Stimulated activated CD4-positive, alpha-beta T cell treated with anti-CD3 and anti-CD28 coated beads, Interleukin-4, amount 100 ng/mL, for 4 hours (primary cell): ENCODE results near the gene RAB5IF.
"Not testable (repeated sequence)": the region's sequence is repeated elsewhere in the genome, so short reads cannot be mapped to it uniquely, and the experiment has no call there.

Experiments used
- DNase-seq, 2 experiments: peaks; one replicate each; pipeline ENCODE4 v3.0.0-alpha.2; 2020

Gene RAB5IF

DNA sequence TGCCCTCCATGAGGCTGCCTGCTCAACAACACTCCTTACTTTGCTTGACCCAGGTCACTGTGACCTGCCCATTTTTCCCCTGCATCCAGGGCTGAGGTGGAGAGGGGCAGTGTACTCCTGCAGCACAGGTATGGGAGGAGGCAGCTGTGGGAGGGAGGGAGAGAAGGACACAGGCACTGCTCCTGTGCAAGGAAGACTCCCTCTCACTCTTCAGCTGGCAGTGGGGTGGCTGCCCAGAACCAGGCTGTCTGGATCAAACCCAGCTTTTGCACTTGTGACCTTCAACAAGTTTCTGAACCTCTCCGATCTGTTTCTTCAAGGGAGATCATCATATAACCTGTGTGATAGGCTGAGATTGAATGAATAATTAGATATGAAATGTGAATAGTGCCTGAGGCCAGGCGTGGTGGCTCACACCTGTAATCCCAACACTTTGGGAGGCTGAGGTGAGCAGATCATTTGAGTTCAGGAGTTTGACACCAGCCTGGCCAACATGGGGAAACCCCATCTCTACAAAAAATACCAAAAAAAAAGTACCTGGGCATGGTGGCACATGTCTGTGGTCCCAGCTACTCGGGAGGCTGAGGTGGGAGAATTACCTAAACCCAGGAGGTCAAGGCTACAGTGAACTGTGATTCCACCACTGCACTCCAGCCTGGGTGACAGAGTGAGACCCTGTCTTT lies 18.1 kb upstream of the RAB5IF start:
- no peak for DNase-seq

DNA sequence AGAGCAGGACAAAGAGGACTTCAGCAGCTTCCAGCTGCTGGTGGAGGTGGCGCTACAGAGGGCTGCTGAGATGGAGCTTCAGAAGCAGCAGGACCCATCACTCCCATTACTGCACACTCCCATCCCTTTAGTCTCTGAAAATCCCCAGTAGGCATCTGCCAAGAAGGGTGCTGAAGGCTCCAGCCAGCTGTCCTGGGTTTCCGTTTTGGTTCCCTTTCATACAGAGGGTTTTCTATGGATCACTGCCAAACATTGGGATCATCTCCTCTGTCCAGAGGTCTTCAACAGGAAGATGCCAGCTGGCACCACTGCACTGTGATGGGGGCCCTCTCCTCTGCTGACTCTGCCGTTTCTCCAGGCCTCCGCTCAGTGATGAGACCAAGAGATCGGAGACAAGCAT lies 14.3 kb upstream of the RAB5IF start:
- DNase-seq, result no peak

DNA sequence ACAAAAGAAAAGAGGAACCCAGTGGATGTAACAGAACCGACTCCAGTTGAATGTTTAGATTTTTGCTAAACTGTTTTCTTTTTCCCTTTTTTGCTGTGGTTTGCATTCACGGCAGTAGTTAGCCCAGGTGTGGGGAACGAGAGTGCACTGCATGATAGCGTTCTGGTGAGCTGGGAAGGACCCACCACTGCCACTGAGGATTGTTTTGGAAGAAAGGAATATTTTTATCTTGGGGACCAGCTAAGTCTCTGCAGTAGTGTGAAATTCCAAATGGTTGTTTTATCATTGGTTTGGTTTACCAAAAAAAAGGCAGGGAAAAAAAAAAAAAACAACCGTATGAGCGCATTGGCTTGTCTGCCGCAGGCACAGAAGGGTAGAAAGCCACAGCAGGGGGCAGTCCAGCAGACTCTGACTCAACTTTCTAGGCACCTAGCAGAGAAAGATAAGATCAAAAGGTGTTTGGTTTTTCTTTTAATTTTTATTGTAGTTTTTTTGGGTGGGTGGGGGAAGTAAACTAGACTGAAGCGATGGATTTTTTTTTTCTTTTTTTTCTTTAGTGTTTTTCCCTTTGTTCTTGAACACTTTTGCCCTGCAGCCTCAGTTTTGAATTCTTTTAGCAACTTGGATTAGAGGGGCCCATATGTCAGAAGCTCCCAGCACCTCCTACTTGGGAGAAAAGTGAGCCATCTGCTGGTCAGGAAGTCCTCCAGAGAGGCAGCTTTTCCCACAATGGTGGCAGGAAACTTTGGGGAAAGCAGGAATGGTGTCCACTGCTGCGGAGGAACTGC lies 13.5 kb upstream of the RAB5IF start:
- peak; percentile 40 to 75 for DNase-seq

DNA sequence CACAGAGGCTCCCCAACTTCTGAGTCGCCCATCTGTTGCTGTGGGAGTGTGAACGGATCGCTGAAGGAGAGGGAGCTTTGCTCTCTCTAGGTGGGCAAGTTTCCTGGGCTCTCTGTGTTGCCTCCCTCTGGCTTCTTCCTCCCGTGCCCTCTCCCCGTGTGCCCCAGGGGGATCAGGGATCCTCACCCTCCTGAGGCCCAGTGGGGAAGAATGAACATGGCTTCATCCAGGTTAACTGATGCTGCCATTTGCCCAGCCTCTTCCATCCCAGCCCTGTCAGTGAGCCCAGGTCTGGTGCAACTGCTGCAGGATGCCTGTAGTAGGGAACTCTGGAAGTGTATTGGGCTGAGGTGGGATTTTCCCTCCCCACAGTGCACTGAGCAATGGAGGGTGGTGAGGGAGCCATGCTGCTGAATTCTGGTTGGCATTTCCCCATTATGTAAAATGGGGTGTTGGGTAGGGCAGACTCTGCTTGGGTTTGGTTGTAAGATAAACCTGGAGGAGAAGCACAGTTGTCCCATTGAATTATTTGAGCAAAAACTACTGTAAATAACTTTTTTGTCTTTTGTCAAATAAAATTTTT lies 12.1 kb upstream of the RAB5IF start:
- no peak for DNase-seq

DNA sequence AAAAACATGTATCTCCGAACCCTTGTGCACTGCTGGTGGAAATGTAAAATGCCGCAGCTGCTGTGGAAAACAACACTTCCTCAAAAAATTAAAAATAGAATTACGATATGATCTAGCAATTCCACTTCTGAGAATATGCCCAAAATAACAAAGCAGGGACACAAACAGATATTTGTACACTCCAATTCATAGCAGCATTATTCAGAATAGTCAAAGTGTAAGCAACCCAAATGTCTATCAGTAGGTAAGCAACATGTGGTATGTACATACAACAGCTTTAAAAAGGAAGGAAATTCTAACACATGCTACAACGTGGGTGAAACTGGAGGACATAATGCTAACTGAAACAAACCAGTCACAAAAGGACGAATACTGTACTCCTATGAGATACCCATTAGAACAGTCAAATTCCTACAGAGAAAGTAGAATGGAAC lies 5.7 kb upstream of the RAB5IF start:
- no peak for DNase-seq

DNA sequence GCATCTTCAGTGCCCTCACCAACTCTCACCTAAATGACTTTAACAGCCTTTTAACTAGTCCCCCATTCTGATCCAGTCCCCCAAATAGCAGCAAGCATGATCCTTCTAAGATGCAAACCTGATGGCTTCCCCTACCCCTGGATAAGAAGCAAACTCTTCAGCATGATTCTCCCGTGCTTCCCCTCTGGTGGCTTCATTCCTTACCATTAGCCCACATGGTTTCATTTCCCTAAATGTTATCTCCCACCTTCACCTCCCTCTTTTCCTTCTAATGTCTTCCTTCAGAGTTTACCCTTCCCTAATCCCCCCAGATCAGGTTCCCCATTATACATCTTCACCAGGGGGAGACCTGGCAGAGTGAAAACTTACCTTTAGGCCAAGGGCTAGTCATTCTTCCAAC lies 4.0 kb upstream of the RAB5IF start:
- no peak for DNase-seq

DNA sequence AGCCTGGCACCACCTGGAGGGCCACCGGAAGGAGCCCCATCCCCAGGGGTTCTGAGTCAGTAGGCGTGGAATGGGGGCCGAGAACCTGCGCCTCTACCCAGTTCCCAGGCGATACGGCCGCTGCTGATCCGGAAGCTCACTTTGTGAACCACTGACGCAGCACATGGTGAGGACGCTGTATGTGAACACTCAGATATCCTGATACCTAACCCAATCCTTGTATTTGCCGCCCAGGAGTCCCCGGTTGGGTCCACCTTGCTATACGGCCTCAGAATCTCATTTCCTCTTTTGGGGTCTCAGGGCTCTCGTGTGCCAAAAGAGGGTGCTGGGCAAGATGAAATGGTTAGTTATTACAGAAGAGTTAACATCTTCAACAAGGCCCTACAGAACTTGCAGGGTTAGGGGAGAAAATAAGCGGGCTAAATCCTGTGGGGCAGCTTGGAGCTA lies 604 bp upstream of the RAB5IF start:
- peak; percentile 37 to 42 for DNase-seq

DNA sequence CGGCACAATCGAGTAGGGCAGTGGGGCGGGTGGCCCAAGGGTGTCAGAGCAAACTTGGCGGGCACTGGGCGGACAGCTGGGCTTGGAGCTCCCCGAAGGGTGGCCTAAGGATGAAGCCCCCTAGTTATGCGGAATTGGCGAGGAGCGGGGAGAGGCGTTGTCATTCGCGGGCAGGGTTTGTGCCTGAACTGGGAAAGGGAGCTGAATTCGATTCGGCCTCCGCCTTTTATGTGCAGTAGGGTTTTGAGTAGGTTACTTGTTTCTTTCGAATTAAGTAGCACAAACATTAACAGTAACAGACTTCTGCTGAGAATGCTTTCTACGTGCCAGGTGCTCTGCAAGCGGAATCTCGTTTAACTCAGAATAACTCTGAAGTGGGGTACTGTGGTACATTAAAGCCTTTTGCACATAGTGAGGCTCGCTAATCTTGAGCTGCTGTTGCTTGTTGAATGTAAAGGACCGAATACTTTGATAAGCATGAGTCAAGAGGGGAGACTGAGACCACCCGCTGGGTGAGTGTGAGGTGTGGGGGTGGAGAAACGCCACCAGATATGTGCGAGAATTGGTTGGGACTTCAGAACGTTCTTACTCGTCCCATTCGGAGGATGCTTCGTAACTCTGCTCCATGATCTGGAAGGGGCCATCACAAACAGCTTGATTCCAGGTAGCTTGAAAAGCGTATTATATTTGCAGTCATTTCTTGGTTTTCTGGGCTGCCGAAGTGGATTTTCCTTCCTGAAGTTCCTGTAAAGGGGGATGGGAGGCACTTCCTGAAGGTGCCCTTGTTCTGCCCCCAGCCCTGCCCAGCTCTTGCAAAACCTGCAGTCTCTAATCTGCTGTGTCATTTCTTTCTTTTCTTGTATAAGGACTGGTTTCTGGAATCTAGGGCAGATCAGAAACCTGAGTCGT lies 833 bp downstream of the RAB5IF start:
- DNase-seq, result no peak

DNA sequence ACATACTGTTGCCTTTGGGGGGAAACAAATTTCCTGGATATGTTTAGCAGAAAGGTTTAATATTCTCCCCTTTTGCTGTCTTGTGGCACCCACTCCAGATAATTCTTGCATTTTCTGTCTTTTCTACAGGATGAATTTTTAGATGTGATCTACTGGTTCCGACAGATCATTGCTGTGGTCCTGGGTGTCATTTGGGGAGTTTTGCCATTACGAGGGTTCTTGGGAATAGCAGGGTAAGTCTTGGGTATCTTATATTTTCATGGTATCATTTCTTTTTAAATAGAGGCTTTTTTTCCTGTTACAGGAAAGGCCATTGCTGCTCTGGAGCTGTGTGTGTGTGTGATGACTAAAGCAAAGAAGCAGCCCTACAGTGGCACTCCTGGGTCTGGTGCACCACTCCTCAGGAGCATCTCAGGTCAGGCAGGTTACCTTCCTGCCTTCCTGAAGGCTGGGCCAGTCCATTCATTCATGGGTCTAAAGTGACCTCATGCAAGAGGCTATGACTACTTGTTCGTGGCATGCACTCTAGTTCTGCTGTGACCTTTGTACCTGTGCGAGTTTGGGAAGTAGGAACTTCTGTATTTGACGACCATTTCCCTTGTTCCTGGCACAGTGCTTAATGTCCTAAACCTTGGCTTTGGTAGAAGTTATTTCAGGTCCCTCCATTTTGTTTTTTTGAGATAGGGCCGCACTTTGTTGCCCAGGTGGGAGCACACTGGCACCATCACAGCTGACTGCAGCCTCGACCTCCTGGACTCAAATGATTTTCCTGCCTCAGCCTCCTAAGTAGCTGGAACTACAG lies 2.2 kb downstream of the RAB5IF start:
- DNase-seq, result no peak

DNA sequence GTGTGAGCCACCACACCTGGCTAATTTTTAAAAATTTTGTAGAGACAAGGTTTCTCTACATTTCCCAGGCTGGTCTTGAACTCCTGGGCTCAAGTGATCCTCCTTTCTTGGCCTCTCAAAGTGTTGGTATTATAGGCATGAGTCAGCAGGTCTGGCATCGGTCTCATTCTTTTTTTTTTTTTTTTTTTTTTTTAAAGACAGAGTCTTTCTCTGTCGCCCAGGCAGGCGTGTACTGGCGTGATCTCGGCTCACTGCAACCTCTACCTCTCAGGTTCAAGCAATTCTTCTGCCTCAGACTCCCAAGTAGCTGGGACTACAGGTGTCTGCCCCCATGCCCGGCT lies 2.8 kb downstream of the RAB5IF start:
- not testable (repeated sequence) for DNase-seq

DNA sequence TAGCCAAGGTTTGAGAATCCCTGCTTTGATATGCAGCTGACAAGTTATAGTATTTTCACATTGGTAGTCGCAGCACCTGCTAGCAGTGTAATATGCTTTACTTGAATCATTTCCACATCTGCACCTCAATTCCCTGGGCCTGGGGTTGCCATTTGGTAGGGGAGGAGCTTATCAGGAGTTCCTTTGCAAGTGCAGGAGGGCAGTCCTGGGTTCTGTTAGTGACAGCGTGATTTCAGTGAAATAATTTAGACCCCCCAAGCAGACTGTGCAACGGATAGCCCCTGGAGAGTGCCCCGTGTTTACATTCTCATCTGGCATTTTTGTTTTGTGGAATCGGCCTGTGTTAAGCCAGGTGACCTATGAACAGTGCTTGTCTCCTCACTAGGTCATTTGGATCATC lies 6.0 kb downstream of the RAB5IF start:
- DNase-seq, result no peak

DNA sequence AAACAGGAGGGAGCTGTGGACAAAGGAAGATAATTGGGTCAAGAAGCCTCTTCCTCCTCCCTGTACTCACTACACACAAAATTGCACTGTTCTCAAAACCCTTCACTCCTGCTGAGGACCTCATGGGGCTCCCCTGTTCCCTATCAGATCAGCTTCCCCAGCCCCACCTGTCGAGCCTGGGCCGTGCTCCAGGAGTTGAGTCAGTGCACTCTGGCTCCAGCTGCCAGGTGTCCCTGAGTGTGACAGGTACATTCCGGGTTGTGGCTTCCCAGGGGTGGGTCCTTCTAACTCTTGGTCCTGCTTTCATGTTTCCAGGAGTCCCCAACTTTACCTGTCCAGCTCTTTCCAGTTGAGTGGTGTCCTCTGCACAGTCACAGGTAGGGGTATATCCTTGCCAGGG lies 8.4 kb downstream of the RAB5IF start:
- DNase-seq, result no peak

DNA sequence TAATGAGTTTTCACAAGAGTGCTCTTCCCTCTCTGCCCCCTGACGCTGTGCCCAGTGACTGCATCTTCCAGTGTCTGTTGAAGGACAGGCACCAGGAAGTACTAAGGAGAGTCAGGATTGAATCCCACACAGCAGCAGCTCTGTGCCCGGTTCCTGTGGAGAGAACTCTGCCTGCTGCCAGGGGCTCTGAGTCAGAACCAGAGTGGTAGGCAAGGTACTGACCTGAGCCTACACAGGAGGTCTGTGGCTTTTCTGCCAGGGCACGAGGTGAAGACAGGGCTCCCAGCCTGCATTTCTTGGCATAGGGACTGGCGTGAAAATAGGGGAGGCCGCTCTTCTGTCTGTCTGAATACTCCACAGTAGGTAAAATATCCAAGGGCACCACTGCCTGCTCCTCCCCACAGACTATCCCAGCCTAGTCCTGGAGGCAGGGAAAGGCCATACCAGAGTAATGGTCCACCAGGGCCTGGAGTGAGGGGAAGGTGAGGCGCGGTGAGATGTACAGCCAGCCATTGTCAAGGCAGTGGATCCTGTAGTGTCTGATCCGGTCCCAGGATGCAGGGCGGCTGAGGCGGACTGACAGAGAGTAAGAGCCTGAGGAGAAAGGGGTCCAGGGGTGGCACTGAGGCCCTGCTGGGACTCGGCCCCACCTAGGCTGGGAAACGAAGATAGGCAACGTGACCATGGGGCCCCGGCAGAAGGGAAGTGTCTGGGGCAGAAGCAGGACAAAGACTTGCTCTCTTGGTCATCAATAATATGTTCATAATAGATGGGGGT lies 9.4 kb downstream of the RAB5IF start:
- no peak for DNase-seq

DNA sequence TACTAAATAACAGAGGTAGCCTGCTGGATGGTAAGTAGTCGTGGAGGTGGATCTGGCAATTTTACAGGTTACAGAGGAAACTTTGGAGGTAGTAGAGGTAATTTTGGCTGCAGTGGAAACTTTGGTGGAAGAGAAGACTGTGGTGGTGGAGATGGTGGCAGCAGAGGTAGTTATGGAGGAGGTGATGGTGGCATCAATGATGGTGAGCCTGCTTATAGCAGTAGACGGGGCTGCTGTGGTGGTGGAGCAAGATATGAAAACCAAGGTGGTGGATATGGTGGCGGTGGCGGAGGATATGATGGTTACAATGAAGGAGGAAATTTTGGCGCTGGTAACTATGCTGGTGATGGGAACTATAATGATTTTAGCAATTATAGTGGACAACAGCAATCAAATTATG lies 15.3 kb downstream of the RAB5IF start:
- no peak for DNase-seq

DNA sequence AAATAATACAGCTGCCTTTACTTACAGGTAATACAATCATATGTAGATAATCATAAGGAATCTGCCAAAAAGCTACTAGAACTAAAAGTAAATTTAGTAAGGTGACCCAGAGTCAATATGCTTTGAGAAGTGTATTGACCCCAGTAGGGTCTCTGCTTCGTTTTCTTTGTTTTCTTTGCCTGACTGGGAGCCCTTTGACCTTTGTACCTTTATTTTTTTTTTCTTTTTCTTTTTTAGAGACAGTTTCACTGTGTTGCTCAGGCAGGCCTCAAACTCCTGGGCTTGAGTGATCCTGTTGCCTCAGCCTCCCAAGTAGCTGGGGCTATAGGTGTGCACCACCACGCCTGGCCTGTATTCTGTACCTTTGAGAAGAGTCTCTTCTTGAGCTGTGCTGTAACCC lies 17.9 kb downstream of the RAB5IF start:
- DNase-seq, result no peak

DNA sequence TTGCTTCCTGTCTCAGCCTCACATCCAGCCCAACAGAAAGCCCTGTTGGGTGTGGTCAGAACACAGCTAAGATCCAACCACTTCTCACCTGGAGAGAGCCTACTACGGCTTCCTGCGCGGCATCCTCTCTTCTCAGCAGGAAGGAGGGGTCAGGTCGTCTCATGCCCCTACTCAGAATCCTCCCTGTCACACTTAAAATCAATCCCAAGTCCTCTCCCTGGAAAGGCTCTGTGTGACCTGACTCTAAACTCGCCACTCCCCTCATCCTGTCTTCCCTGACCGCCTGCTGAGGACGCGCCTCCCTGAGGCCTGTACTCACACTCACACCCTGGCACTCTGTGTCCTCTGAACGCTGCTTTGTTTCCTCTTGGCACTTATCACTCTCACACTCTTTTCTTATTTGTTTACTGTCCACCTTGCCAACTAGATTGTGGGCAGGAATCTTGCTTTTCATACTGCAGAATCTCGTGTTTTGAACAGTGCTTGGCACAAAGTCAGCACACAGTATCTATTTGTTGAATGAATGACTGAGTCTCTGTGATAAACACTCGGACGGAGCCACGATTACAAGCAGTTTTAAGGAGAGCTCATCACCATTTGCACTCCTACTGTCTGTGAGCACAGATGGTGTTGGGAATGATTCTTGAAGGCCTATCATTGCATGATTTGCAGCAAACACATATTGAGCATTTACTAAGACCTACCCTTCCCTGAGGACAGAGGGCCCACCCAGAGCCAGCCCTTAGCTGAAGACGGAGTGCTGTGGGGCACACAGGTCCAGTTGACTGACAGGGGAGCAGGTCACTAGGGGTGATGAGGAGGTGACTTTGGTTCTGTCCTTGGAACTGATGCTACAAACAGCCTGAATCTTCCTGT lies 18.7 kb downstream of the RAB5IF start:
- no peak for DNase-seq

DNA sequence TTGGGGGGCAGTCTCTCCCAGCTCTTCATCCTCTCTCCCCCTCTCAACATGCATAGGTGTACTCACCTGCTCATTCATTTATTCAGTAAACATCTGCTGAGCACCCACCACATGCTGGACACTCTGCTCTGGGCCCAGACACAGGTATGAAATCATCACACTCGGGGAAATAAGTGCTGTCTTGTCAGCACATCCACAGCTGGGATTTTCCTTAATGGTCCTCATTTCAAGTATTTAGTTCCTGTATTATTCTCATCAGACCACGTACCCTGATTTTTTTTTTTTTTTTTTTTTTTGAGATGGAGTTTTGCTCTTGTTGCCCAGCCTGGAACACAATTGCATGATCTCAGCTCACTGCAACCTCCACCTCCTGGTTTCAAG lies 19.4 kb downstream of the RAB5IF start:
- DNase-seq, result no peak

DNA sequence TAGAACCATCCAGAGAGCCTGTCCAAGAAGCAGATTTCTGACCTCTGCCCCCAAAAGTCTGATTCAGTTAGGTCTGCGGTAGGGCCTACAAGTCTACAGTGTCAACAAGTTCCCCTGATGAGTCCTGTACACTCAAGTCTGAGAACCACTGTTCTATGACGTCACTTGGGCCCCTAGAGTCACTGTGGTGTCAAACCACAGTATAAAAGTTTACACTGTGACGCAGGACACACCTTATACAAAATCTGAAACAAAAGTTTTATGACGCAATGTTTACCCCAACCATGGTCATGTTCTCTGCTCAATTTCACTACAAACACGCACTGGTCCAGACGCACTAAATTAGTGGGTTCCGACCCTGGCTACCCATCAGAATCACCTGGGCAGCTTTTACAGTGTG lies 22.5 kb downstream of the RAB5IF start:
- DNase-seq, result no peak

DNA sequence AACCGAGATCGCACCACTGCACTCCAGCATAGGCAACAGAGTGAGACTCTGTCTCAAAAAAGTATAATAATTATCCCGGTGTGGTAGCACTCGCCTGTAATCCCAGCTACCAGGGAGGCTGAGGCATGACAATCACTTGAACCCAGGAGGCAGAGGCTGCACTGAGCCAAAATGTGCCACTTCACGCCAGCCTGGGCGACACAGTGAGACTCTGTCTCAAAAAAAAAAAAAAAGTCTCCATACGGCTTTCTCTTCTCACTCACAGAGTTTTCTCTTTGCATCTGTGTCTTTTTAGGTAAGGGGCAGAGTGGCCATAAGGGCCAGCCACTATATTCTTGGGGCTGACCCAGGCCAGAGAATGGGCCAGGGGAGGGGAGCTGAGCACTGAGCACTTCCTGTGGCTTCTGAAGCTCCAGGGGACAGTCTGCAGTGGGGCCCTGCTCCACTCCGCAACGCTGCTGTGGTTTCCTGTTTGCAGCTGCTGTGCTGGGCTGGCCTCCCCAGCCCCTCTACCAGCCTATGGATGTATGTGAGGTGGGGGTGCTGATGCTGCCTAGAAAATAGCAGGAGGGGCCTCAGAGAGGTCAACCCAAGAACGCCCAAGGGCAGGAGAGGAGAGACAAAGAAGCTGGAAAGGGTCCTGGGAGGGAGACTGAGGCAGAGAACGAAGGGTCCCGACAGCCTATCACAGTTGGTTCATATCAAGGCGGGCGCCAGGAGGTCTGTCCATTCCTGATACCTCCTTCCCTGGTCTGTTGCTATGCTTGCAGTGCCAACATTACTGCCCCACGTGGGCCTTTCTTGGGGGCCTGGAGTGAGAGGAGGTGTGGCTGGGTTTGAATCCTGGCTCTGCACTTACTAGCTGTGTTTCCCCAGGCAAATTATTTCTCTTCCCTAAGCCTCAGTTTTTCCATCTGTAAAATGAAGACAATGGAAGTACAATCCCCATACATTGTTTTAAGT lies 24.4 kb downstream of the RAB5IF start:
- DNase-seq, result peak; percentile 26 to 30
